Measurements from ENCODE around the gene PCSK2. TPM values are rescaled to one million over a fixed set of nuclear protein-coding genes. Genes with fewer than 3 reads are reported as not detected.
A peak's percentile ranks its signal among the peaks of the same experiment; 100 is the strongest.

The PCSK2 gene
- total and polyA plus RNA-seq, 2 of the 8 experiments (the other 6 are each of a cell fraction or from before 2014, with no cell fraction given) = 1.9 to 4.2 TPM

GRCh38 chr20:17468073-17468840, 241.4 kb downstream of the PCSK2 start:
- Histone ChIP-seq H3K79me1 (ENCODE audit: low read depth, low read length) (no peaks in the 10 kb centered on the region), H3K18ac (ENCODE audit: extremely low read depth, low read length) (no peak overlapping the region), H3K36me3 (ENCODE audit: control insufficient read depth in 2 of 4, insufficient read depth in 4 of 4, low read length in 3 of 4) (no peaks in the 10 kb centered on the region), H3K56ac (replicated peaks; ENCODE audit: insufficient read length, low read depth, low read length) (no peak overlapping the region), H3K14ac (ENCODE audit: insufficient read length) (no peak overlapping the region), H4K5ac (ENCODE audit: insufficient read length, low read depth, low read length) (no peak overlapping the region), H3K9me3 (ENCODE audit: insufficient read depth in 2 of 2, low read depth in 1 of 2, low read length in 1 of 2) (no peaks in the 10 kb centered on the region), H2BK5ac (ENCODE audit: low read depth, low read length) (no peak overlapping the region; the same call in 1 of the 2 replicates), H2BK15ac (ENCODE audit: low read length) (no peak overlapping the region), H2BK20ac (ENCODE audit: low read length) (no peak overlapping the region), H3K23ac (ENCODE audit: insufficient read length) (no peak overlapping the region), H3K23me2 (ENCODE audit: low read depth, low read length) (no peaks in the 10 kb centered on the region), H2AFZ (ENCODE audit: low read length) (no peak overlapping the region), H3K4me1 (replicated peaks in 1 of 4; ENCODE audit: control insufficient read depth in 3 of 4, insufficient read depth in 4 of 4, low read length in 3 of 4) (no peaks in the 10 kb centered on the region), H2BK120ac (replicated peaks; ENCODE audit: low read depth, low read length) (no peak overlapping the region), H3K27ac (ENCODE audit: low read depth, low read length) (no peak overlapping the region), H4K20me1 (replicated peaks in 1 of 2; ENCODE audit: control insufficient read depth in 1 of 2, insufficient read depth in 2 of 2, low read length in 2 of 2) (no peaks in the 10 kb centered on the region), H4K91ac (replicated peaks; ENCODE audit: insufficient read length, low read length) (no peak overlapping the region), H3K79me2 (ENCODE audit: control insufficient read depth in 1 of 2, insufficient read depth in 2 of 2, low read length in 2 of 2) (no peaks in the 10 kb centered on the region), H2AK5ac (ENCODE audit: low read depth, low read length) (no peak overlapping the region), H3K4me3 (ENCODE audit: extremely low read depth in 1 of 4, insufficient read depth in 2 of 4, low read depth in 3 of 4, low read length in 4 of 4) (no peak overlapping the region), H3K9ac (replicated peaks in 1 of 4; ENCODE audit: extremely low read depth in 1 of 4, low read depth in 3 of 4, low read length in 3 of 4) (no peak overlapping the region), H3K27me3 (replicated peaks in 1 of 4; ENCODE audit: control insufficient read depth in 3 of 4, extremely low read depth in 1 of 4, insufficient read depth in 3 of 4, low read length in 3 of 4) (no peaks in the 10 kb centered on the region), H3K4me2 (ENCODE audit: insufficient read depth in 1 of 2, low read depth in 2 of 2, low read length in 2 of 2) (no peak overlapping the region), H3K4ac (replicated peaks; ENCODE audit: insufficient read length, low read depth, low read length) (no peak overlapping the region), H2BK12ac (ENCODE audit: low read depth, low read length) (no peak overlapping the region), H4K8ac (ENCODE audit: extremely low read depth, insufficient read depth, low read length) (peak overlapping the region; percentile 41)
- ChIA-PET POLR2A (ENCODE audit: partially characterized antibody) (no interaction called here), CTCF (ENCODE audit: partially characterized antibody) (interaction anchor here (0.6 to 1.6 kb wide), 6 partner anchors 11 to 647 kb away, joined by 3 to 6 read pairs (median 3); no protein-coding TSS in a partner anchor)
- FAIRE-seq = no peak
- WGBS, 2 experiments (ENCODE audit: extremely low coverage in 1 of 2, insufficient coverage in 1 of 2, insufficient read length in 1 of 2, insufficient replicate concordance in 2 of 2, low coverage in 1 of 2, low lambda C conversion rate in 2 of 2, missing lambda C conversion rate in 1 of 2) = 82% methylated on average over 24 of the region's 24 CpGs; no CpG with 5 or more reads in 1 of the 2 experiments
- DNase-seq (ENCODE audit: low read depth in 1 of 2, low spot score in 2 of 2) = peak in 1 of 2 experiments; percentile 30
- TF ChIP-seq TAF1 (IDR thresholded peaks at IDR 0.05; ENCODE audit: low read depth, low read length) = no peak
- no peak for TF ChIP-seq CTCF (IDR thresholded peaks at IDR 0.05; ENCODE audit: control extremely low read depth in 1 of 3, insufficient read depth in 1 of 3, low read depth in 1 of 3, low read length in 3 of 3)
- TF ChIP-seq CBX8 (IDR thresholded peaks at IDR 0.05; ENCODE audit: borderline replicate concordance, low read depth, low read length) = no peak
- no peak for TF ChIP-seq GABPA (IDR thresholded peaks at IDR 0.05; ENCODE audit: borderline replicate concordance, insufficient read depth, low read length)
- TF ChIP-seq GTF2F1 (IDR thresholded peaks at IDR 0.05; ENCODE audit: borderline replicate concordance, low read depth, low read length) = no peak
- no peak for TF ChIP-seq RBBP5 (IDR thresholded peaks at IDR 0.05; ENCODE audit: borderline replicate concordance, low read depth, low read length)
- no peak for TF ChIP-seq SAP30 (IDR thresholded peaks at IDR 0.05; ENCODE audit: insufficient read depth, insufficient replicate concordance, low read length)
- no peak for TF ChIP-seq JUND (IDR thresholded peaks at IDR 0.05; ENCODE audit: low read length)
- TF ChIP-seq NRF1 (IDR thresholded peaks at IDR 0.05; ENCODE audit: low read depth, low read length) = no peak

Measured in H1 (cell line).